ENCODE data around the gene CD226.

- TF ChIP-seq POLR2A (IDR thresholded peaks at IDR 0.05; ENCODE audit: low read depth, low read length) (no peak), TAF1 (IDR thresholded peaks at IDR 0.05; ENCODE audit: borderline replicate concordance, low read depth, low read length) (no peak)
Measured at GRCh38 chr18:69908838-69909237, 38.8 kb downstream of the CD226 start.
